HG03354 (cell line): ENCODE measurements around the gene SPRED3.

Source experiments
- ATAC-seq: cut with Tn5 transposase; IDR thresholded peaks from one replicate; pipeline ENCODE4 v1.9.1; 2021; ENCODE audit warnings: mild to moderate bottlenecking; ENCODE audit not compliant: unreplicated experiment, poor library complexity, severe bottlenecking

SPRED3 gene

GRCh38 chr19:38440592-38440991 is 52.1 kb downstream of the SPRED3 start:
- ATAC-seq = no peak

GRCh38 chr19:38441657-38442348 is 53.3 kb downstream of the SPRED3 start:
- no peak for ATAC-seq

GRCh38 chr19:38442736-38443135 is 54.2 kb downstream of the SPRED3 start:
- ATAC-seq = no peak

- no peak for ATAC-seq
These were observed 55.0 kb downstream of the SPRED3 start for GRCh38 chr19:38443458-38443999.

GRCh38 chr19:38444026-38444425 is 55.5 kb downstream of the SPRED3 start:
- ATAC-seq = no peak

- ATAC-seq = no peak
These were observed 56.9 kb downstream of the SPRED3 start for GRCh38 chr19:38445362-38445761.

GRCh38 chr19:38448225-38448624 is 59.7 kb downstream of the SPRED3 start:
- no peak for ATAC-seq
